ENCODE data around the gene ITSN1.
A peak's percentile ranks its signal among the peaks of the same experiment; 100 is the strongest.

Gene ITSN1

GRCh38 chr21:33655588-33656221 lies 13.4 kb downstream of the ITSN1 start:
- ATAC-seq = peak; percentile 94
- no peak for TF ChIP-seq TSHZ2 (CRISPR knock-in tag; IDR thresholded peaks at IDR 0.05)
- peak; percentile 75; the same call in 1 of the 2 replicates for TF ChIP-seq CREB5 (CRISPR knock-in tag; IDR thresholded peaks at IDR 0.05; ENCODE audit: low read depth)
- peak; percentile 61 for TF ChIP-seq ISL1 (CRISPR knock-in tag; IDR thresholded peaks at IDR 0.05)
- no peak for TF ChIP-seq ZNF8 (CRISPR knock-in tag; IDR thresholded peaks at IDR 0.05)

GRCh38 chr21:33657124-33657820 lies 15.0 kb downstream of the ITSN1 start:
- no peak for ATAC-seq
- TF ChIP-seq PATZ1 (CRISPR knock-in tag; IDR thresholded peaks at IDR 0.05; ENCODE audit: borderline replicate concordance) (no peak), PPARA (CRISPR knock-in tag; IDR thresholded peaks at IDR 0.05; ENCODE audit: borderline replicate concordance) (no peak), ZC3H10 (CRISPR knock-in tag; IDR thresholded peaks at IDR 0.05) (no peak), POU6F1 (CRISPR knock-in tag; IDR thresholded peaks at IDR 0.05; ENCODE audit: borderline replicate concordance, low read depth) (no peak), TOX (CRISPR knock-in tag; IDR thresholded peaks at IDR 0.05; ENCODE audit: borderline replicate concordance) (no peak)

- TF ChIP-seq ISL1 (CRISPR knock-in tag; IDR thresholded peaks at IDR 0.05) = no peak
- no peak for TF ChIP-seq CSDC2 (CRISPR knock-in tag; IDR thresholded peaks at IDR 0.05)
- TF ChIP-seq CSRNP3 (CRISPR knock-in tag; IDR thresholded peaks at IDR 0.05) = no peak
- TF ChIP-seq ZNF565 (CRISPR knock-in tag; conservative IDR thresholded peaks at IDR 0.05; ENCODE audit: low read depth) = no peak
- no peak for TF ChIP-seq ESRRG (CRISPR knock-in tag; IDR thresholded peaks at IDR 0.05)
- no peak for TF ChIP-seq RARB (CRISPR knock-in tag; IDR thresholded peaks at IDR 0.05)
- no peak for TF ChIP-seq ZC3H10 (CRISPR knock-in tag; IDR thresholded peaks at IDR 0.05)
- no peak for TF ChIP-seq SNAI2 (CRISPR knock-in tag; IDR thresholded peaks at IDR 0.05)
- TF ChIP-seq ZFP3 (CRISPR knock-in tag; IDR thresholded peaks at IDR 0.05) = no peak
- no peak for ATAC-seq
These were observed 16.7 kb downstream of the ITSN1 start for GRCh38 chr21:33658919-33659567.

GRCh38 chr21:33659568-33659949 lies 17.3 kb downstream of the ITSN1 start:
- ATAC-seq = no peak
- no peak for TF ChIP-seq RARB (CRISPR knock-in tag; IDR thresholded peaks at IDR 0.05)
- no peak for TF ChIP-seq CSDC2 (CRISPR knock-in tag; IDR thresholded peaks at IDR 0.05)
- no peak for TF ChIP-seq ZC3H10 (CRISPR knock-in tag; IDR thresholded peaks at IDR 0.05)
- TF ChIP-seq ZNF565 (CRISPR knock-in tag; conservative IDR thresholded peaks at IDR 0.05; ENCODE audit: low read depth) = no peak
- no peak for TF ChIP-seq GLIS3 (CRISPR knock-in tag; IDR thresholded peaks at IDR 0.05)
- no peak for TF ChIP-seq CREB5 (CRISPR knock-in tag; IDR thresholded peaks at IDR 0.05; ENCODE audit: low read depth)
- TF ChIP-seq TOX (CRISPR knock-in tag; IDR thresholded peaks at IDR 0.05; ENCODE audit: borderline replicate concordance) = no peak
- TF ChIP-seq ISL1 (CRISPR knock-in tag; IDR thresholded peaks at IDR 0.05) = no peak
- TF ChIP-seq POU6F1 (CRISPR knock-in tag; IDR thresholded peaks at IDR 0.05; ENCODE audit: borderline replicate concordance, low read depth) = no peak
- TF ChIP-seq ZFP30 (CRISPR knock-in tag; IDR thresholded peaks at IDR 0.05) = no peak
